GM20431 (cell line): Measurements from ENCODE around the gene DSN1.

Experiments
- in situ Hi-C: fragments of 300-500 bp; cut with MseI, MboI; formaldehyde crosslinking; loops from one replicate; pipeline ENCODE4 v1.15.0; 2020; ENCODE audit warnings: low sequenced_read_pairs; ENCODE audit not compliant: unreplicated experiment

The DSN1 gene

DNA sequence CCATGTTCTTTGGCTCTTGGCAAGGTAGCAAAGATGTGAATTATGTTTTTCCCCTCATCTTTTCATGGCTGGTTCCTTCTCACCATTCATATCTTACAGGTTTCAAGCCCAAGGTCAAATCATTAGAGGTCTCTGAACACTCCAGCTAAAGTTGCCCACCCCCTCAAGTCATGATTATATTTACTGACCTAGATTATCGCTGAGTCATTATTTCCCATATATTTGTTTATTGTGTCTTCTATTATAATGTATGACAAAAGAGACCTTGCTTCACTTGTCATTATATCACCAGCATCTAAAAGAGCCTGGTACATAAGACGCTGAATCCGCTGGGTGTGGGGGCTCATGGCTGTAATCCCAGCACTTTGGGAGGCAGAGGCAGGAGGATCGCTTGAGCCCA, 12.4 kb downstream of the DSN1 start:
- in situ Hi-C loops: no loop called here

GRCh38 chr20:36760647-36761046, 12.9 kb downstream of the DSN1 start:
- in situ Hi-C loops: no loop called here

GRCh38 chr20:36758276-36758675, 15.3 kb downstream of the DSN1 start:
- in situ Hi-C loops: no loop called here

GRCh38 chr20:36756496-36756895, 17.1 kb downstream of the DSN1 start:
- in situ Hi-C loops: no loop called here

- in situ Hi-C loops: no loop called here
These were observed 18.8 kb downstream of the DSN1 start for GRCh38 chr20:36754656-36755222.

- in situ Hi-C loops: no loop called here
These were observed 21.0 kb downstream of the DSN1 start for GRCh38 chr20:36752582-36752981.

DNA sequence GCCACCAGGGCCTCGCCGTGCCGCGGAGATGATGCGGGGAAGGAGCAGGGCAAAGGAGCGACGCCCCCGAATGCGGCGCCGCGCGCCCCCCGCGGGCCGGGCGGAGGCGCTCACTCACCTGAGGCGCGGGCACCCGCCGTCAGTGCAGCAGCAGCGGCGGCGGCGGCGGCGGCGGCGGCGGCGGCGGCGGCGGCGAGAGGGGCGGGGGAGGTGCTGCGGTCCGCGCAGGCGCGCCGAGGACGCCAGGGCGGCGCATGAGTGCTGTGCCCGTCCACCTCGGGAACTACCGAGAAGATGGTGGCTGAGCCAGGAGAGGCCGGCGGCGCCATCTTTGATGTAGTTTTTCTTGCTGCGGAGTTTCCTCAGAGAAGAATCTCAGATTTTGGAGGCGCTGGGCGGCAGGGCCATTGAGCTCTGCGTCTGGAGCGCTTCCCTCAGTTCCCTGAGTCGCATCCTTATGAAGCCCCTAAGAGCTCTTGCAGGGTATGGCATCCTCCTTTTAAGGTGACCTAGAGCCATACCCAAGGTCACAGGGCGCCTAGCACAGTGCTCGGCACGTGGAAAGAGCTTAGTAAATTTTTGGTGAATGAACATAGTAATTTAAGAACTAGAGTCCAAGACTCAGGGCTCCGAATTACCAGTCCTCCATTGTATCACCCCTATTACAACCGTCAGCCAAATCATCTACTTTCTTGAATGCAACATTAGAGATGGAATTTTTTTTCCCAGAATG, 27.5 kb downstream of the DSN1 start, which contains the start of gene NDRG3:
TSS of gene NDRG3 (minus strand) at position 164 of the 733 bp plus-strand sequence. CDS start 24,355 bp downstream, outside the sequence.
- in situ Hi-C loops: no loop called here

DNA sequence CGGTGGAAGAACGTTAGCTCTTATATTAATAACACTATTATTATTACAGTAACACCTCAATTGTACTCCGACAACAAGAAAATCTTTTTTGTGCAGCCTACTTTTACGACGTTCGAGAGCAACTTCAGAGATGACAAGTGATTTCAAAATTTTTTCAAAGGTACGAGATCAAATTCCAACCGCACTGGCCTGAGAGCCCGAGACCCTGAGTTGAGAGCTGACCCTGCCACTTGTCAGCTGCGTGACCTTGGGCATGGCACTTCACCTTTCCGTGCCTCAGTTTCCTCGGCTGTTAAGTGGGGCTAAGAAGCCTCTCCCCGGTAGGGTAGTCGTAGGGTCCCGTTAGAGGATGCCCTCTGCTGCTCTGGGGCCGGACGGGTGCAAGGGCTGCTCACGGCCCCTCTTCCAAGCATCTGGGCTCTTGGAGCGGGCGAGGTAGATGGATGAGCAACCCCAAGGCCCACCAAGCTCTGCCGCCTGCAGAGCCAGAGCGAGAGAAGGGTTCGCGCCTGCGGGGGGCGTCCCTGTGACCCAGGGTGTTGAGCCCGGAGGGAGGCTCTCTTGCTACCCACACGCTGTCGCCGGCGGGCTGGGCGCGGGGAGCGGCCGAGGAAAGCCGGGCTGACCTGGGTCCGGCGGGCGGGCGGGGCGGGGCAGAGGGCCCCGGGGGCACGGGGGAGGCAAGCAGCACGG, 28.2 kb downstream of the DSN1 start:
- in situ Hi-C loops: no loop called here

GRCh38 chr20:36744764-36745191, 28.8 kb downstream of the DSN1 start:
- in situ Hi-C loops: no loop called here

- in situ Hi-C loops: no loop called here
These were observed 29.3 kb downstream of the DSN1 start for GRCh38 chr20:36744243-36744642.

DNA sequence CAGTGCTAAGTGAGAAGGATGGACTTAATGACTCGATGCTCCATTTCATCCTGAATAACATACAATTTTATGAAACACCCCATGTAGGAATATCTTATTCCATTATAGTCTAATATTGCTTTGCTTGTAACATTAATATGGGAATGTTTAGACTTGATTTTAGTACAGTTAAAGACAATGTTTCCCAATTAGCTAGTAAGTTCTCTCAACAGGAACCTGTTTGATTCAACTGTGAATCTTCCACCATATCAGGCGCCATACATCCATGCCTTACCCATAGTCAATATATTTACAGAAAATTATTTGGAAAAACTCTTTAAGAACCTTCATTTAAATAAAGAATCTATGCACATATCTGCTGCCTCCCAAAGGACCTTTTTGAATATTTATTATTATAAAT, 31.0 kb downstream of the DSN1 start:
- in situ Hi-C loops: no loop called here

GRCh38 chr20:36741072-36741471, 32.5 kb downstream of the DSN1 start:
- in situ Hi-C loops: no loop called here

DNA sequence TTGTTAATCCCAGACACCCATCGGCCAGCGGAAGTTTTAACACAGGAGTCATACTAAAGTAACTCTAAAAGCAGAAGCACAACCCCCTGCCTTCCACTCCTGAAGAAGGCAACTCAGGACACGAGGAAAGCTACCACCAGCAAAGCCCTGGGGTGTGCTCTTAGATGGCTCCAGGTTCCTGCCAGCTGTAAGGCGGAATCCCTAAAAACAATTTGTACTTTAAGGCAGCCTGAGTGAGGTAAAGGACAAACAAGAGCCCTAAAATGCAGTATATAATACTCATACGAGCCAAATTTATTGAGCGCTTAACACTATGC, 36.4 kb downstream of the DSN1 start:
- in situ Hi-C loops: no loop called here

DNA sequence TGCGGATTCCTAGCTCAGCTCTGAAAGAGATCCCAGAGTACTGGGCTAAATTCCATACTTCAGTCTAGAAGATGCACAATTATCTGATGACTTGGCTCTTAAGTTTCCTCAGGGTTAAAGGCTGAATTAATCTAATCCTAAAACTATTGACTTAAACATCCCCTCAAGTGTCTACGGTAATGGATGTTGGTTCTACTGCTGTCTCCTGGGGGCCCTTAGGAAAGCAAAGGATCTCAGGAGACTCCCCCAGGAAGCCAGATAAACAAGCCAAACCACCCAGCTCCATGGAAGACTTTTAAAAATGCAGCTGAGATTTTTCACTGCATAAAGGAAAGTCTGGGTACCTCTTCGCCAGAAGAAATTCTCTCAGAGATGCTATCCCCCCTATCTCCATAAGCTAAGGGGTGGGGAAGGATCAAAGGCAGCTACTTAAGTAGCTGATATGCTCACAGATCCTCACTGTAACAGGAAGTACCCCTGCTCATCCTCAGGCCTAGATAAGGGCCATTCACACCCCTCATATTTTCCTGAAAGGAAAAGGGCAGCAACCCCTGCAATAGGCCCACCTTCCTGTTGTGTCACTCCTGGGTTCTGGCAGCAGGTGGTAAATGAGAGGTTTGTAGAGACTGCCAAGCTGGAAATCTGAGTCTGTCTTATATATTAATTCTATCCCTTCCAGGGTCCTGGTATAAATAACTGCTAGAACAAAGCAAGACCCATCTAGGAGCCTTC, 36.9 kb downstream of the DSN1 start:
- in situ Hi-C loops: no loop called here

GRCh38 chr20:36732456-36732855, 41.1 kb downstream of the DSN1 start:
- in situ Hi-C loops: no loop called here

DNA sequence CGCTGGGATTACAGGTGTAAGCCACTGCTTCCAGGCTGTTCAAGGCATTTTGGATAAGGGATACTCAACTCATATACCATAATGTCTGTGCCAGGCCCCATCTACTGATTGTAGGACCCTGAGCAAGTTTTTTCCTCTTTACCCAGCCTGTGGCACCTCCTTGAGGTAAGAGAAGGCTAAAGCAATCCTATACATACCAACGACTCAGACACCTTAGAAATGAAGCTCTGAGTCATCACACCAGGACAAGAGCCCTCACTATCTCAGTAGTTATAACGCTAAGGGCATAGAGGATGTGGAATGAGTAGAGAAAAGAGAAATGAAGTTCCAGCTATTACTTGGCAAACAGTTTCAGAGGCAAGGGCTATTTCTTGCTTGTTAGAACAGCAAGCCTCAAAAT, 44.6 kb downstream of the DSN1 start:
- in situ Hi-C loops: no loop called here

DNA sequence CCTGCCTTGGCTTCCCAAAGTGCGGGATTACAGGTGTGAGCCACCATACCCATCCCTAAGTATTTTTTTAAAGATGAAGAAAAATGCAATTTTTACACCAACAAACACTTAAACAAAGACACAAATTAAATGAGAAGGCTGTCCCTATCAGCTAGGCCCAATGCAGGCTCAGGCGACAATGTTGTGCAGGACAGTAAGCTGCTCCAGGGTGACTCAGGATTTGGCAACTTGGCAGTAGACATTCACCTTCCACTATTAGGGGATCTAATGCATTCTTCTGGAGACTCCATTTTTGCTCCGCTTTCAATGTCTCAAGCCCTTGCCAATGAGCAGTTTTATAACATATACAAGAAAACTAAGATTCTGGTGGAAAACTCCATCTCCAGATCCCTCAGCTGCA, 47.4 kb downstream of the DSN1 start:
- in situ Hi-C loops: no loop called here

DNA sequence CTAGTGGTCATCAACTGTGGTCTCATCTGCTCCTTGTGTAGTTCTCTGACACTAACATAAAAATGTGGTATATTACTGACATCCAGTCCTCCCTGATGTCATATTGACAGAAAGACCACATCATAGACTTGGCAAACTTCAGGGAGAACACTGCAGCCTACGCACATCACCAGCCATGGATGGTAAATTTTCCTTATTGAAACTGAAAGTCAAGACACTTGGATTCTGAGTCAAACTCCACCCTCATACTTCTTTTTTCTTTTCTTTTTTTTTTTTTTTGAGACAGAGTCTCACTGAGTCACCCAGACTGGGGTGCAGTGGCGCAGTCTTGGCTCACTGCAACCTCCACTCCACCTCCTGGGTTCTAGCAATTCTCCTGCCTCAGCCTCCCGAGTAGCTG, 53.1 kb downstream of the DSN1 start:
- in situ Hi-C loops: no loop called here

DNA sequence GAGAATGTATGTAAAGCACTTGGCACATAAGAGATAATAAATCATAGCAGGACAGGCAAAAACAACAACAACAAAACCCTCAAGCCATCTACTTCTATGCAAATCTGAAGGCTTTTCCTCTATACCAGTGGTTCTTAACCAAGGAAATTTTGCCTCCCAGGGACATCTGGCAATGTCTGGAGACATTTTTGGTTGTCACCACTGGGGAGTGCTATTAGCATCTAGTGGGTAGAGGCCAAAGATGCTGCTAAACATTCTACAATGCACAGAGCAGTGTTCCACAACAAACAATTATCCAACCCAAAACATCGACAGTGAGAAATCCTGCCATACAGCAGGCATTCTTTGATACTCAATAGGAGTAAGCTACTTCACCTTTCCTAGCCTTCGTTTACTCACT, 55.9 kb downstream of the DSN1 start:
- in situ Hi-C loops: no loop called here

GRCh38 chr20:36717021-36717420, 56.5 kb downstream of the DSN1 start:
- in situ Hi-C loops: no loop called here

GRCh38 chr20:36712775-36713174, 60.8 kb downstream of the DSN1 start:
- in situ Hi-C loops: no loop called here
